ENCODE measurements around the gene C17orf50. TPM values are rescaled to one million over a fixed set of nuclear protein-coding genes. Genes with fewer than 3 reads are reported as not detected.
A peak's percentile ranks its signal among the peaks of the same experiment; 100 is the strongest.

The C17orf50 gene
- total RNA-seq, 1 donor from 2014 or later: not detected

DNA sequence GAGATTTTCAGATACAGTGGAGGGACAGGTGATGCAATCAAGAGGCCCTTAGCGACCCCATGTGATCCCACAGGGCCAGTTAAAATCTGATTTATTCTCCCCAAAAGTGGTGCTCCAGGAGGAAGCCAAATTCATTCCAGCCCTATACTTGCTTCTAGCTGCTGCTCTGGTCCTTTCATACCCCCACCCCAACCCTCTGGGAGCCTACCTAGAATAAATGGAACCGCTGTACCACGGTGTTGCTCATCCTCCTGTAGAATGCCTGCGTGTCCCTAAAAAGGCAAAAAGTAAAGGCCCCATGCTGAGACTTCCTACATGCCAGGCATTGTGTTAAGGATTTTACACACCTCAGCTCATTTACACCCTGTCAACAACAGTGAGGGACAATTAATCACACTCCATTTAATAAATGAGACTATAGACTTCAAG is 31.3 kb upstream of the C17orf50 start:
- no peak overlapping the region for H3K4me3 Mint-ChIP-seq (ENCODE audit: unreplicated experiment)
- H3K9me3 Mint-ChIP-seq (ENCODE audit: unreplicated experiment): no peaks in the 10 kb centered on the region
- no peaks in the 10 kb centered on the region for H3K27me3 Mint-ChIP-seq (ENCODE audit: unreplicated experiment)
- peaks cover 8% of the 10 kb centered on the region for H3K36me3 Mint-ChIP-seq (ENCODE audit: unreplicated experiment)
- TF ChIP-seq, protein P1, sequence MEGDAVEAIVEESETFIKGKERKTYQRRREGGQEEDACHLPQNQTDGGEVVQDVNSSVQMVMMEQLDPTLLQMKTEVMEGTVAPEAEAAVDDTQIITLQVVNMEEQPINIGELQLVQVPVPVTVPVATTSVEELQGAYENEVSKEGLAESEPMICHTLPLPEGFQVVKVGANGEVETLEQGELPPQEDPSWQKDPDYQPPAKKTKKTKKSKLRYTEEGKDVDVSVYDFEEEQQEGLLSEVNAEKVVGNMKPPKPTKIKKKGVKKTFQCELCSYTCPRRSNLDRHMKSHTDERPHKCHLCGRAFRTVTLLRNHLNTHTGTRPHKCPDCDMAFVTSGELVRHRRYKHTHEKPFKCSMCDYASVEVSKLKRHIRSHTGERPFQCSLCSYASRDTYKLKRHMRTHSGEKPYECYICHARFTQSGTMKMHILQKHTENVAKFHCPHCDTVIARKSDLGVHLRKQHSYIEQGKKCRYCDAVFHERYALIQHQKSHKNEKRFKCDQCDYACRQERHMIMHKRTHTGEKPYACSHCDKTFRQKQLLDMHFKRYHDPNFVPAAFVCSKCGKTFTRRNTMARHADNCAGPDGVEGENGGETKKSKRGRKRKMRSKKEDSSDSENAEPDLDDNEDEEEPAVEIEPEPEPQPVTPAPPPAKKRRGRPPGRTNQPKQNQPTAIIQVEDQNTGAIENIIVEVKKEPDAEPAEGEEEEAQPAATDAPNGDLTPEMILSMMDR (IDR thresholded peaks at IDR 0.05): no peak
- no peak for DNase-seq (ENCODE audit: extremely low spot score, unreplicated experiment)
- H3K27ac Mint-ChIP-seq (ENCODE audit: unreplicated experiment): no peak overlapping the region
- H3K4me1 Mint-ChIP-seq (ENCODE audit: unreplicated experiment): peaks cover 61% of the 10 kb centered on the region

DNA sequence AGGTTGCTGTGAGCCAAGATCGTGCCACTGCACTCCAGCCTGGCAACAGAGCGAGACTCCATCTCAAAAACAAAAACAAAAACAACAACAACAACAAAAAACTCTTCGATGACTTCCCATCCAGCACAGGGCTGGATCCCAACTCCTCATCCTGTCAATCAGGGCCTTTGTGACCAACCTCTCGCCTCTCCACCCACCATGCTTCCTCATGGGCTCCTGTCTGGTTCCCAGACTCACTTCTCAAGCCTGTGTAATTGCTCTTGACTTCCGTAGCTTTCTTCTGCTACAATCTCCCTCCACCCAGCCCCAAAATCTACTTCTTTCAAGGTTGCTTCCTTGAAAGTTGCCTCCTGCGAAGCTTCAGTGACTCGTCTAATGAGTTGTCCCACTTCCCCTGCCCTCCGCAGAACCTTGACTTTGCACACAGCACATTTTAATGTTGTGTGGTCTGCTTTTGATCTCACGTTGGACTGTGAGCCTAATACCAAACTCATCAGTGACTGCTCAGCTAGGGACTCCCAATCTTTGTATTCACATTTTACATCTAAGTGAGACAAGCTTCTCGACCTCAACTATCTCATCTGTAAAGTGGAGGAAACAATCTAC is 30.2 kb upstream of the C17orf50 start:
- H3K27ac Mint-ChIP-seq (ENCODE audit: unreplicated experiment): no peak overlapping the region
- peaks cover 52% of the 10 kb centered on the region for H3K4me1 Mint-ChIP-seq (ENCODE audit: unreplicated experiment)
- H3K9me3 Mint-ChIP-seq (ENCODE audit: unreplicated experiment): no peaks in the 10 kb centered on the region
- H3K27me3 Mint-ChIP-seq (ENCODE audit: unreplicated experiment): no peaks in the 10 kb centered on the region
- peaks cover 4% of the 10 kb centered on the region for H3K36me3 Mint-ChIP-seq (ENCODE audit: unreplicated experiment)
- TF ChIP-seq, protein P1 (IDR thresholded peaks at IDR 0.05): no peak
- DNase-seq (ENCODE audit: extremely low spot score, unreplicated experiment): no peak
- peak overlapping the region; percentile 66 for H3K4me3 Mint-ChIP-seq (ENCODE audit: unreplicated experiment)

DNA sequence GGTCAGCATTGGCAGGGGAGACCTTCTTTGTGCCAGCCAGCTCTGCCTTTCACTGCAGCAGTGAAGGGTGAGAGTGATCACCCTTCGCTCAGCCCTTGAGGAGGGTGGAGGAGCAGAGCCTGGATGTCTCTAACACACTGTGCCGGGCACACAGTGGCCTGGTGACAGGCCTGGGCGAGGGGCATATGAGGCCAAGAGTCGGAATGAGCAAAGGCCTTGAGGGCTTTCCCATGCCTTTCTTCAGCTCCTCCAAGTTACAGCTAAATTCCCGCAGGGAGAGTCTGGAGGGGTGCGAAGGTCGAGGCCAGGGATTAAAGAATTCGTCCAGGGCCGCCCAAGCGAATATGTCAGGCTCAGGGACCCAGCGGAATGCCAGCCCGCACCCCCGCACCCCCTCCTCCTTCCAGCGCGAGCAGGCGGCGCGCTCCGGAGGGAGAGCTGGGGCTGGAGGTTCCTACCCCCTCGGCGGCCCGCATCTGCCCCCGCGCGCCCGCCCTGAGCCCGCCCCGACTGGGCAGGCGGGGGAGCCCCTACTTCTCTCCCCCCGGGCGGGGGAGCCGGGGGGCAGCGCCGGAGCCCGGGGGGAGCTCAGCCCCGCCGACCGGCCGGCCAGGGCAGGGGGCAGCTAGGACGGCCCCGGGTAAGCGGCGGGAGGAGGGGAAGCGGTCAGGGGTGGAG is 29.3 kb upstream of the C17orf50 start, which contains the start of gene RASL10B:
Gene RASL10B (plus strand): TSS at position 401 of the 678 bp plus-strand sequence. CDS start 3,546 bp downstream, outside the sequence.
- Mint-ChIP-seq H3K27me3 (ENCODE audit: unreplicated experiment) (no peaks in the 10 kb centered on the region), H3K9me3 (ENCODE audit: unreplicated experiment) (no peaks in the 10 kb centered on the region), H3K4me3 (ENCODE audit: unreplicated experiment) (peak within 1 kb of the TSS; percentile 81), H3K4me1 (ENCODE audit: unreplicated experiment) (peaks cover 44% of the 10 kb centered on the region), H3K36me3 (ENCODE audit: unreplicated experiment) (peaks cover 4% of the 10 kb centered on the region), H3K27ac (ENCODE audit: unreplicated experiment) (no peak within 1 kb of the TSS)
- DNase-seq (ENCODE audit: extremely low spot score, unreplicated experiment): no peak
- TF ChIP-seq, protein P1 (IDR thresholded peaks at IDR 0.05): no peak

DNA sequence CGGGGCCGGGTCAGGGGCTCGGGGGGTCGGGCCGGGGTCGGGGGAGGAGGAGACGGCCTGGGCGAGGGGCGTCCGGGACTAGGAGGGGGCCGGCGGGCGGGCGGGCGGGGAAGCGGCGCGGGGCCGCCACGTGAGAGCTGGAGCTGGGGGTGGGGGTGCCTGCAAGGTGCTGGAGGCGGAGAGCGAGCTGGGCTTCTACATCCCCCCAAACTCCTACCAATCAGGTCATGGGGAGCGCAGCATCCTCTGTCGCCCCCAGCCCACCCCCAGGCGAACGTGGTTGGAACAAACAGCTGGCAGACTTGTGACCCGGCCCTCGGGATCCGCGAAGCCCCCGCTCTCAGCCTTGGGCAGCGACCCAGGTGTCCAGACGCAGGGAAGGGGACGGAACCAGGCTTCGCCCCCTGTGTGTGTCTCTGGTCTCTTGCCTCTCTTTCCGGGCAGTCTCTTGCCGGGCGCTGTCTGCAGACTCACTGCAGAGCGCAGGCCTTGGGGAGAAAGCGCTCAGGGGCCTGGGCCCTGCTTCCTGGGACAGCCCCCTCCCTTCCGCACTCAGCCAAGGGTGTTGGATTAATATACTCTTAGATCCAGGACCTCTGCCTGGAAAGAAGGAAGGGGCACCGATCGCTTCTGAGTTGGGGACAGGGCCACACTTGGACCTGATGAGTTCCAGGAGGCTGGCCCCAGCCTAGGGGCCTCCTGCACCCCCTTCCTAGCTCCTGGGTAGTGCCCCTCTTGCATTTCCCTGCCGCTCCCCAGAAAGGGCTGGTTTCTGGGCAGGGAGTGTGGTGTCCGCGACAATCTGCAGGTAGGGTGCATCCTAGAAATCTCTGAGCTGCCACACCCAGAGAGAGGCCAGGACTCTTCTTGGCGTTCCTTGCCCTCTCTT is 28.5 kb upstream of the C17orf50 start:
- TF ChIP-seq, protein P1 (IDR thresholded peaks at IDR 0.05): no peak
- no peaks in the 10 kb centered on the region for H3K9me3 Mint-ChIP-seq (ENCODE audit: unreplicated experiment)
- peaks cover 4% of the 10 kb centered on the region for H3K36me3 Mint-ChIP-seq (ENCODE audit: unreplicated experiment)
- H3K27ac Mint-ChIP-seq (ENCODE audit: unreplicated experiment): no peak overlapping the region
- peak overlapping the region; percentile 81 for H3K4me3 Mint-ChIP-seq (ENCODE audit: unreplicated experiment)
- H3K27me3 Mint-ChIP-seq (ENCODE audit: unreplicated experiment): no peaks in the 10 kb centered on the region
- DNase-seq (ENCODE audit: extremely low spot score, unreplicated experiment): peak; percentile 80
- H3K4me1 Mint-ChIP-seq (ENCODE audit: unreplicated experiment): peaks cover 36% of the 10 kb centered on the region

Data from osteocyte (in vitro differentiated cells).